IMR-90 (cell line): ENCODE measurements around the gene SIM2. TPM values are rescaled to one million over a fixed set of nuclear protein-coding genes. Genes with fewer than 3 reads are reported as not detected.
A peak's percentile ranks its signal among the peaks of the same experiment; 100 is the strongest.

Source experiments
- ATAC-seq: fragments of 200-7000 bp; cut with Tn5 transposase; 2 replicates; pipeline ENCODE4 v1.9.1; 2020; ENCODE audit warnings: low read depth, mild to moderate bottlenecking, moderate library complexity
- BruUV-seq: library from RNA; stranded (reverse); fragments of 400-500 nt; replicated peaks from 2 replicates; lab custom pipeline; 2021; lab: Mats Ljungman, UMichigan
- CTCF ChIA-PET: fragments of 300-600 bp; formaldehyde crosslinking; extraction: SDS; loops from one replicate; lab custom pipeline; 2021; ENCODE audit warnings: antibody characterized with exemption; lab: Yijun Ruan, JAX
- POLR2A ChIA-PET: fragments of 300-600 bp; sonication (Branson Sonifier 250); formaldehyde crosslinking; loops from one replicate; lab custom pipeline; 2022; ENCODE audit warnings: antibody characterized with exemption; ENCODE audit not compliant: unreplicated experiment; lab: Charles Lee
- DNase-seq: peaks from one replicate; pipeline ENCODE4 v3.0.0; 2013
- H2AFZ ChIP-seq: replicated peaks from 2 replicates; pipeline ENCODE3; 2013; ENCODE audit warnings: low read length, mild to moderate bottlenecking; ENCODE audit not compliant: poor library complexity
- H2AK5ac ChIP-seq: 2 replicates; pipeline ENCODE4 v1.6.1; 2013; ENCODE audit warnings: low read depth, low read length, inconsistent platforms
- H2AK9ac ChIP-seq: replicated peaks from 2 replicates; pipeline ENCODE3; 2013; ENCODE audit warnings: mild to moderate bottlenecking, low read depth, low read length, moderate library complexity; ENCODE audit not compliant: poor library complexity
- H2BK120ac ChIP-seq: 2 replicates; pipeline ENCODE4 v1.6.1; 2013; ENCODE audit warnings: low read depth, low read length, inconsistent platforms
- H2BK15ac ChIP-seq: 3 replicates; pipeline ENCODE4 v1.6.1; 2013; ENCODE audit warnings: low read depth, low read length, inconsistent platforms
- H2BK20ac ChIP-seq: 2 replicates; pipeline ENCODE4 v1.6.1; 2013; ENCODE audit warnings: low read depth, mild to moderate bottlenecking, inconsistent platforms, low read length, moderate library complexity
- H2BK5ac ChIP-seq: 2 replicates; pipeline ENCODE4 v1.6.1; 2013; ENCODE audit warnings: mild to moderate bottlenecking, low read depth, low read length, inconsistent platforms; ENCODE audit not compliant: poor library complexity, severe bottlenecking
- H3K14ac ChIP-seq: replicated peaks from 2 replicates; pipeline ENCODE4 v1.6.1; 2013; ENCODE audit warnings: low read depth, low read length, inconsistent platforms
- H3K18ac ChIP-seq: 2 replicates; pipeline ENCODE4 v1.6.1; 2013; ENCODE audit warnings: low read depth, low read length, control low read depth
- H3K23ac ChIP-seq: 2 replicates; pipeline ENCODE4 v1.6.1; 2013; ENCODE audit warnings: low read depth, low read length, inconsistent platforms
- H3K27ac ChIP-seq: 2 replicates; pipeline ENCODE4 v1.5.1; 2013; ENCODE audit warnings: mild to moderate bottlenecking, control low read depth, low read length; ENCODE audit not compliant: insufficient read depth
- H3K27me3 ChIP-seq: 2 replicates; pipeline ENCODE4 v1.6.1; 2013; ENCODE audit warnings: low read length; ENCODE audit not compliant: control insufficient read depth, insufficient read depth
- H3K36me3 ChIP-seq: 2 replicates; pipeline ENCODE4 v1.6.1; 2013; ENCODE audit warnings: low read length, mixed read lengths; ENCODE audit not compliant: control insufficient read depth, insufficient read depth
- H3K4ac ChIP-seq: 2 replicates; pipeline ENCODE4 v1.6.1; 2013; ENCODE audit warnings: low read depth, low read length, inconsistent platforms
- H3K4me1 ChIP-seq: 2 replicates; pipeline ENCODE4 v1.6.1; 2013; ENCODE audit warnings: low read length, mixed read lengths; ENCODE audit not compliant: control insufficient read depth, insufficient read depth
- H3K4me2 ChIP-seq: 2 replicates; pipeline ENCODE4 v1.6.1; 2013; ENCODE audit warnings: low read depth, mild to moderate bottlenecking, control low read depth, low read length, moderate library complexity
- H3K4me3 ChIP-seq: 2 replicates; pipeline ENCODE4 v1.5.1; 2013; ENCODE audit warnings: low read depth, mild to moderate bottlenecking, control low read depth, low read length, moderate library complexity; ENCODE audit not compliant: insufficient read depth
- H3K56ac ChIP-seq: 2 replicates; pipeline ENCODE4 v1.6.1; 2013; ENCODE audit warnings: low read length, inconsistent platforms; ENCODE audit not compliant: insufficient read depth; ENCODE audit errors: extremely low read depth
- H3K79me1 ChIP-seq, 2 experiments: 2 replicates each; pipeline ENCODE4 v1.6.1; 2013; ENCODE audit warnings: low read length in 2 of 2, inconsistent platforms in 1 of 2, low read depth in 1 of 2
- H3K9ac ChIP-seq: 2 replicates; pipeline ENCODE4 v1.6.1; 2013; ENCODE audit warnings: low read depth, low read length, control low read depth
- H3K9me1 ChIP-seq: 2 replicates; pipeline ENCODE4 v1.6.1; 2013; ENCODE audit warnings: low read length, inconsistent platforms; ENCODE audit not compliant: insufficient read depth
- H3K9me3 ChIP-seq: 2 replicates; pipeline ENCODE4 v1.6.1; 2013; ENCODE audit warnings: low read length; ENCODE audit not compliant: control insufficient read depth, insufficient read depth
- H4K20me1 ChIP-seq: 2 replicates; pipeline ENCODE4 v1.6.1; 2013; ENCODE audit warnings: low read length, inconsistent platforms; ENCODE audit not compliant: insufficient read depth
- H4K5ac ChIP-seq: 2 replicates; pipeline ENCODE4 v1.6.1; 2013; ENCODE audit warnings: mild to moderate bottlenecking, low read depth, low read length, control low read depth
- H4K8ac ChIP-seq, 2 experiments: 2 replicates each; pipeline ENCODE4 v1.6.1; 2013; ENCODE audit warnings: low read depth in 2 of 2, low read length in 2 of 2, control low read depth in 1 of 2, inconsistent platforms in 1 of 2
- H4K91ac ChIP-seq: 2 replicates; pipeline ENCODE4 v1.6.1; 2013; ENCODE audit warnings: low read depth, low read length, inconsistent platforms; ENCODE audit not compliant: insufficient read depth
- BHLHE40 ChIP-seq: fragments of 150-350 bp; IDR thresholded peaks from 2 replicates; pipeline ENCODE4 v1.6.1; 2016; ENCODE audit warnings: mild to moderate bottlenecking, low read depth, low read length
- CEBPB ChIP-seq: IDR thresholded peaks from 2 replicates; pipeline ENCODE4 v1.6.1; 2012; ENCODE audit warnings: low read depth, low read length, improper control_type of control experiment
- CHD1 ChIP-seq: IDR thresholded peaks from 2 replicates; pipeline ENCODE4 v1.6.1; 2012; ENCODE audit warnings: low read depth, low read length, improper control_type of control experiment
- CTCF ChIP-seq: conservative IDR thresholded peaks from 2 replicates; pipeline ENCODE4 v1.5.1; 2012; ENCODE audit warnings: mild to moderate bottlenecking, low read depth, low read length, improper control_type of control experiment
- ELK1 ChIP-seq: fragments of 150-350 bp; IDR thresholded peaks from 2 replicates; pipeline ENCODE4 v1.6.1; 2016; ENCODE audit warnings: low read depth, mild to moderate bottlenecking, low read length, moderate library complexity, borderline replicate concordance
- FOS ChIP-seq: fragments of 150-350 bp; IDR thresholded peaks from 2 replicates; pipeline ENCODE4 v1.6.1; 2016; ENCODE audit warnings: low read depth, low read length
- MAFK ChIP-seq: IDR thresholded peaks from 2 replicates; pipeline ENCODE4 v1.6.1; 2012; ENCODE audit warnings: low read depth, low read length, improper control_type of control experiment
- MXI1 ChIP-seq: IDR thresholded peaks from 2 replicates; pipeline ENCODE4 v1.6.1; 2012; ENCODE audit warnings: low read depth, mild to moderate bottlenecking, low read length, moderate library complexity, borderline replicate concordance
- NFE2L2 ChIP-seq: fragments of 150-350 bp; IDR thresholded peaks from 2 replicates; pipeline ENCODE4 v1.6.1; 2016; ENCODE audit warnings: low read depth, mild to moderate bottlenecking, low read length
- POLR2A ChIP-seq: IDR thresholded peaks from 2 replicates; pipeline ENCODE4 v1.6.1; 2012; ENCODE audit warnings: mild to moderate bottlenecking, low read depth, low read length
- RAD21 ChIP-seq: IDR thresholded peaks from 2 replicates; pipeline ENCODE4 v1.6.1; 2012; ENCODE audit warnings: low read length, improper control_type of control experiment
- RCOR1 ChIP-seq: IDR thresholded peaks from 2 replicates; pipeline ENCODE4 v1.6.1; 2012; ENCODE audit warnings: mild to moderate bottlenecking, low read length, improper control_type of control experiment; ENCODE audit not compliant: insufficient replicate concordance
- SMC3 ChIP-seq: fragments of 150-350 bp; IDR thresholded peaks from 2 replicates; pipeline ENCODE4 v1.6.1; 2016; ENCODE audit warnings: low read depth, mild to moderate bottlenecking, antibody characterized with exemption, low read length, moderate library complexity
- USF2 ChIP-seq: fragments of 150-350 bp; IDR thresholded peaks from 2 replicates; pipeline ENCODE4 v1.6.1; 2017; ENCODE audit warnings: mild to moderate bottlenecking, antibody characterized with exemption, low read length, low read depth
- WGBS, 2 experiments: methylation state at CpG; one replicate each; pipeline versions ENCODE4 v1.1.5 to v1.1.7; 2013; ENCODE audit warnings: missing lambda C conversion rate in 2 of 2; ENCODE audit not compliant: insufficient read length in 1 of 2; ENCODE audit errors: extremely low coverage in 2 of 2; 5-methylcytosine and 5-hydroxymethylcytosine counted together
- dilution Hi-C: fragments of 300-500 bp; cut with HindIII; formaldehyde crosslinking; loops from one replicate; pipeline ENCODE4 v1.14.3; 2018; ENCODE audit warnings: low sequenced_read_pairs; ENCODE audit not compliant: unreplicated experiment
- in situ Hi-C: fragments of 300-500 bp; cut with MboI; formaldehyde crosslinking; loops from 3 replicates; pipeline ENCODE4 v1.14.3; 2019; ENCODE audit warnings: low sequenced_read_pairs, inconsistent platforms, mixed read lengths
- intact Hi-C: fragments of 100-400 bp; cut with micrococcal nuclease; formaldehyde crosslinking; loops from 2 replicates; pipeline ENCODE4 v1.10.0; 2022
- polyA plus RNA-seq, 3 experiments: library from polyadenylated mRNA; depleted of rRNA; stranded (reverse); fragments of >200 nt; gene quantifications; 2 replicates each; pipeline ENCODE4 v1.2.3, GENCODE V29; 2012; ENCODE audit warnings: low replicate concordance in 1 of 3
- total RNA-seq: library from RNA; depleted of rRNA; stranded (reverse); fragments of >200 nt; gene quantifications from 2 replicates; pipeline ENCODE4 v1.2.3, GENCODE V29; 2012

The SIM2 gene
- total and polyA plus RNA-seq, 2 of the 4 experiments (the other 2 are of a cell fraction), result 2.2 to 7.5 TPM

GRCh38 chr21:36661511-36662309 lies 37.2 kb upstream of the SIM2 start:
- Histone ChIP-seq H2AFZ (no peak overlapping the region), H2BK5ac (no peak overlapping the region), H3K27ac (no peak overlapping the region), H2BK15ac (no peak overlapping the region), H2AK5ac (no peak overlapping the region), H3K9me1 (0 out of 2 replicates have a peak, but pooled peaks cover 3% of the 10 kb centered on the region), H2BK20ac (no peak overlapping the region), H3K27me3 (peaks cover 30% of the 10 kb centered on the region), H4K5ac (no peak overlapping the region), H4K20me1 (no peaks in the 10 kb centered on the region), H4K8ac (no peak overlapping the region), H3K9me3 (no peaks in the 10 kb centered on the region), H3K79me1 (no peaks in the 10 kb centered on the region), H3K18ac (no peak overlapping the region), H2AK9ac (no peak overlapping the region), H3K36me3 (no peaks in the 10 kb centered on the region), H2BK120ac (no peak overlapping the region), H3K9ac (no peak overlapping the region), H3K4me2 (no peak overlapping the region), H3K4me1 (peaks cover 3% of the 10 kb centered on the region; the same call in 1 of the 2 replicates), H3K23ac (no peak overlapping the region), H3K4me3 (no peak overlapping the region), H3K4ac (no peak overlapping the region), H3K14ac (no peak overlapping the region), H3K56ac (no peak overlapping the region), H4K91ac (no peak overlapping the region)
- POLR2A ChIA-PET, result no interaction called here
- no CpG with 5 or more reads among the region's 11 CpGs for WGBS, 2 experiments
- DNase-seq (peak; percentile 48), ATAC-seq (peak; percentile 75)
- BruUV-seq, result no TSS peak
- CTCF ChIA-PET, result interaction anchor here (0.5 to 2.4 kb wide), 4 partner anchors 11 to 341 kb away, joined by 3 to 10 read pairs (median 3); no protein-coding TSS in a partner anchor
- in situ Hi-C loops (no loop called here), dilution Hi-C loops (no loop called here), intact Hi-C loops (loop anchor here (1.0 to 2.0 kb wide), 2 partner anchors 257 to 266 kb away; no protein-coding TSS in a partner anchor)
- TF ChIP-seq MXI1 (no peak), SMC3 (peak; percentile 65), USF2 (no peak), CEBPB (no peak), FOS (no peak), POLR2A (no peak), ELK1 (no peak), RAD21 (peak; percentile 67), RCOR1 (no peak), CTCF (peak; percentile 67), NFE2L2 (no peak), CHD1 (no peak), BHLHE40 (peak; percentile 56; the same call in 1 of the 2 replicates), MAFK (no peak)
